GM19468 (cell line): ENCODE measurements around the gene PTPN6.

Experiments
- ATAC-seq: cut with Tn5 transposase; IDR thresholded peaks from one replicate; pipeline ENCODE4 v1.9.1; 2021; ENCODE audit warnings: mild to moderate bottlenecking, moderate library complexity, moderate number of reproducible peaks; ENCODE audit not compliant: unreplicated experiment; ENCODE audit errors: extremely low read depth

Gene PTPN6

GRCh38 chr12:6963791-6964413 is 12.7 kb downstream of the PTPN6 start:
- ATAC-seq: no peak

- ATAC-seq: no peak
Observed at GRCh38 chr12:6964605-6965025, 13.5 kb downstream of the PTPN6 start.

- no peak for ATAC-seq
Observed at GRCh38 chr12:6965026-6965661, 14.0 kb downstream of the PTPN6 start.

- ATAC-seq: no peak
Observed at GRCh38 chr12:6965714-6966113, 14.6 kb downstream of the PTPN6 start.

- no peak for ATAC-seq
Observed at GRCh38 chr12:6966351-6966750, 15.2 kb downstream of the PTPN6 start.

GRCh38 chr12:6967651-6968100 is 16.5 kb downstream of the PTPN6 start:
- ATAC-seq: no peak

- ATAC-seq: no peak
Observed at GRCh38 chr12:6968426-6968825, 17.3 kb downstream of the PTPN6 start.

- no peak for ATAC-seq
Observed at GRCh38 chr12:6970096-6970527, 19.0 kb downstream of the PTPN6 start.

GRCh38 chr12:6974180-6974579 is 23.0 kb downstream of the PTPN6 start:
- no peak for ATAC-seq

GRCh38 chr12:6975297-6976032 is 24.3 kb downstream of the PTPN6 start:
- no peak for ATAC-seq

- no peak for ATAC-seq
Observed at GRCh38 chr12:6977653-6978052, 26.5 kb downstream of the PTPN6 start.

- ATAC-seq: no peak
Observed at GRCh38 chr12:6978188-6978587, 27.0 kb downstream of the PTPN6 start.

- no peak for ATAC-seq
Observed at GRCh38 chr12:6978611-6979011, 27.5 kb downstream of the PTPN6 start.

- ATAC-seq: no peak
Observed at GRCh38 chr12:6979021-6979420, 27.9 kb downstream of the PTPN6 start.

GRCh38 chr12:6979453-6979852 is 28.3 kb downstream of the PTPN6 start:
- ATAC-seq: no peak

- ATAC-seq: no peak
Observed at GRCh38 chr12:6980075-6980474, 28.9 kb downstream of the PTPN6 start.

GRCh38 chr12:6980740-6981139 is 29.6 kb downstream of the PTPN6 start:
- ATAC-seq: no peak

- no peak for ATAC-seq
Observed at GRCh38 chr12:6981152-6982052, 30.2 kb downstream of the PTPN6 start.

- ATAC-seq: no peak
Observed at GRCh38 chr12:6982532-6982931, 31.4 kb downstream of the PTPN6 start.

GRCh38 chr12:6987956-6988553 is 36.9 kb downstream of the PTPN6 start:
- ATAC-seq: no peak
